ENCODE results near the gene TMEM19. TPM values are rescaled to one million over a fixed set of nuclear protein-coding genes. Genes with fewer than 3 reads are reported as not detected.

The TMEM19 gene
- 24.0 and 35.3 TPM in 2 replicates for total RNA-seq

GRCh38 chr12:71685914-71686657, at the start of gene TMEM19:
Gene TMEM19, plus strand, starts transcription at chr12:71686082. Its CDS starts 599 bp downstream, at chr12:71686681.

DNA sequence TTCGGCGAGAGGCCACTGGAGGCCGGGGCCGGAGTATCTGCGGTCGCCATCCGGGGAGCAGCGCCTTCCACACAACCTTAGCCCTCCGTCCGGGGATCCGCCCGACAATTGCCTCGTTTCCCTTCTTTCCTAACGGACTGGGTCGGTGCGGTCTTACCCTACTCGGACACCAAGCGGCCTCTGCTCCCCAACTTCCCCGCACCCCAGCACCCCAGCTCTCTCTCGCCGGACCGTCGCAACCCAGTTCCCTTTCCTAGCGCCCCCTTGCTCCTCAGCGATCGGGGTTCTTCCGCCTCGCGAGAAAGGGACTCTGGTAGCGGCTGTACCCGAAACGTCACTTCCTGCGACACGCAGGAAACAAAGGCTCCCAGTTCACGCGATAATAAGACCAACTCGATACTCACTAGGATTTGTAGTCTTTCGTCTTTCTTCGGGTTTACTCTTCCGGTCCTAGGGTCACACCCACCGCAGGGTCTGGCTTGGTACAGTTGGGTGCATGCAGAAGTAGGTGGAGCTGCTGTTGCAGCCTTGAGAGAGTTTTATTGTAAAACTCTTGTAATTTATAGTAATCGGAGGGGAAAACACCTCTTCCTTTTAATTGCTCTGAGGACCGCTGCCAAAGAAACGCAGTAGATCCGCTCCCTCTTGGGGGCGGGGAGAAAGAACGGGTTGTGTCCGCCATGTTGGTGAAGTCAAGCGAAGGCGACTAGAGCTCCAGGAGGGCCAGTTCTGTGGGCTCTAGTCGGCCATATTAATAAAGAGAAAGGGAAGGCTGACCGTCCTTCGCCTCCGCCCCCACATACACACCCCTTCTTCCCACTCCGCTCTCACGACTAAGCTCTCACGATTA, 22.1 kb upstream of the TMEM19 start, which contains the start of the genes THAP2 and ZFC3H1:
Gene THAP2 (plus strand): TSS at position 741 of the 850 bp plus-strand sequence. CDS start 209 bp downstream, outside the sequence.
Gene ZFC3H1 (minus strand): TSS at position 288 of the 850 bp plus-strand sequence. CDS start 238 bp downstream, at position 50.

Other genes starting within 250 kb of the TMEM19 start
- not detected in 2 replicates for gene LGR5, start 246.3 kb upstream of the TMEM19 start, total RNA-seq
- gene ZFC3H1, start 22.2 kb upstream of the TMEM19 start, total RNA-seq, result 9.6 and 19.2 TPM in 2 replicates
- gene THAP2, start 21.8 kb upstream of the TMEM19 start, total RNA-seq, result 2.4 and 3.0 TPM in 2 replicates
- gene RAB21, start 68.8 kb downstream of the TMEM19 start, total RNA-seq, result 8.0 and 33.4 TPM in 2 replicates
- 24.0 and 24.6 TPM in 2 replicates for gene TBC1D15, start 153.7 kb downstream of the TMEM19 start, total RNA-seq